DMS 273 (cell line): ENCODE data around the gene MINAR2.

Experiments used
- DNase-seq: peaks from one replicate; lab custom pipeline; 2025; ENCODE audit not compliant: unreplicated experiment; lab: John Stamatoyannopoulos, UW

MINAR2 gene

GRCh38 chr5:129747572-129748407 is at the start of gene MINAR2:
Gene MINAR2 (plus strand): TSS chr5:129748094. CDS start chr5:129748191, 97 bp downstream.
- no peak for DNase-seq

- DNase-seq, result no peak
Observed at GRCh38 chr5:129698661-129699060, 49.2 kb upstream of the MINAR2 start.

- DNase-seq, result no peak
Observed at GRCh38 chr5:129716235-129716634, 31.7 kb upstream of the MINAR2 start.

GRCh38 chr5:129716651-129717050 is 31.2 kb upstream of the MINAR2 start:
- no peak for DNase-seq

GRCh38 chr5:129717751-129718310 is 30.1 kb upstream of the MINAR2 start:
- DNase-seq, result no peak

GRCh38 chr5:129718471-129719090 is 29.3 kb upstream of the MINAR2 start:
- DNase-seq, result no peak

GRCh38 chr5:129724222-129724621 is 23.7 kb upstream of the MINAR2 start:
- no peak for DNase-seq

- no peak for DNase-seq
Observed at GRCh38 chr5:129724647-129725046, 23.2 kb upstream of the MINAR2 start.

- DNase-seq, result no peak
Observed at GRCh38 chr5:129739773-129740172, 8.1 kb upstream of the MINAR2 start.

GRCh38 chr5:129743541-129744187 is 4.2 kb upstream of the MINAR2 start:
- DNase-seq, result no peak

GRCh38 chr5:129745997-129746396 is 1.9 kb upstream of the MINAR2 start:
- no peak for DNase-seq

GRCh38 chr5:129746876-129747275 is 1.0 kb upstream of the MINAR2 start:
- no peak for DNase-seq

GRCh38 chr5:129748913-129749880 is 1.3 kb downstream of the MINAR2 start:
- no peak for DNase-seq

- DNase-seq, result no peak
Observed at GRCh38 chr5:129760636-129761325, 12.9 kb downstream of the MINAR2 start.

GRCh38 chr5:129763651-129764050 is 15.8 kb downstream of the MINAR2 start:
- no peak for DNase-seq

- DNase-seq, result no peak
Observed at GRCh38 chr5:129766798-129767197, 18.9 kb downstream of the MINAR2 start.

GRCh38 chr5:129767927-129768380 is 20.1 kb downstream of the MINAR2 start:
- DNase-seq, result peak; percentile 93

- DNase-seq, result no peak
Observed at GRCh38 chr5:129768735-129769134, 20.8 kb downstream of the MINAR2 start.

GRCh38 chr5:129770024-129770820 is 22.3 kb downstream of the MINAR2 start:
- DNase-seq, result no peak
